ENCODE results near the gene SORD.
"Not testable (repeated sequence)": the region's sequence is repeated elsewhere in the genome, so short reads cannot be mapped to it uniquely, and the experiment has no call there.

SORD gene

DNA sequence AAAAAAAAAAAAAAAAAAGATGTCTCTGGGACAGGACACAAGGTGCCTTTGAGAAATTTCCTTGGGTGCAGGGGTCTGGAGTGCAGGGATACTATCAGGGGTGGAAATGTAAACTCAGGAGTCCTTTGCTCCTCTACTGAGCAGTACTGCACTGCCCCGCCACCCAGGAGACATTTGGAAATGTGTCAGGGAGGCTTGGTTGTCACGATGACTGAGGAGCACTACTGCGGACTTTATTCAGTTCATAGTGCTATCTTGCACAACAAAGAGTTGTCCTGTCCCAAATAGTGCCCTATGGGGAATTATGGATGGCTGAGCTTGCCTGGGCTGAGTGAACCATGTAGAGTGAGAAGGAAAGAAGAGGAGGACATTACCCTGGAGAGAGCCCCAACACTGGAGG is 2.6 kb downstream of the SORD start:
- not testable (repeated sequence) for H3K4me3 ChIP-seq (ENCODE audit: extremely low read depth, insufficient read depth, low read length, poor library complexity, severe bottlenecking); H3K27ac ChIP-seq (ENCODE audit: low read depth, low read length, severe bottlenecking); H3K9me3 ChIP-seq (ENCODE audit: control insufficient read depth, low read length)
- H3K36me3 ChIP-seq (ENCODE audit: control insufficient read depth, insufficient read depth, low read length), result peaks cover 29% of the 10 kb centered on the region
- H3K4me1 ChIP-seq (ENCODE audit: control insufficient read depth, insufficient read depth, low read length, poor library complexity, severe bottlenecking), result peaks cover 21% of the 10 kb centered on the region
- WGBS, 2 experiments (ENCODE audit: insufficient coverage in 2 of 2), result 89 to 100% methylated on average over 2 of the region's 3 CpGs

DNA sequence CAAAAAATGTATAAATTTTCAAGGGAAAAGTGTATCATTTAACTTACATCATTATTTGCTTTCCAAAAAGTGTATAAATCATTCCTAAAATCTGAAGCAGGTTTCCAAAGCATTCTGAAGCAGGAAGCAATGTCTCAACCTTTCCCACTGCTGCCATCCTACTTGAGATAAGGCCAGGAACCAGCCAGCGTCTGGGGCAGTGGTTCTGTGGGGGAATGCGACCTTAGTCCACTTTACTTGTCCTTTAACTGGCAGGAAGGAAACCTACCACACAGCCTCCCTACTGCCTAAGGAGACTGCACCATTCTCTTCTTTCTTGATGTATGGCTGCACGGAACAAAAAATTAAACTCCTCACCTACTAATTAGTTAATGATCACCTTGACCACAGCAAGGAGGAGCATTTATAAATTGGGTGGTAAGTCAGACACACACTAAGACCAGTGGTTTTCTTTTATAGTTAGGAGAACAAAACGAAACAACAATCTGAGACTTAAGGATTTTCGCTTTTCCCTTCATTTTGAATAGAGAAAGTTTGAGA is 3.7 kb downstream of the SORD start:
- H3K4me3 ChIP-seq (ENCODE audit: extremely low read depth, insufficient read depth, low read length, poor library complexity, severe bottlenecking), result no peak overlapping the region
- H3K27ac ChIP-seq (ENCODE audit: low read depth, low read length, severe bottlenecking), result peak overlapping the region; percentile 68
- WGBS, 2 experiments (ENCODE audit: insufficient coverage in 2 of 2), result 94 to 97% methylated on average over 2 to 3 of the region's 5 CpGs
- H3K9me3 ChIP-seq (ENCODE audit: control insufficient read depth, low read length), result peaks cover 8% of the 10 kb centered on the region
- H3K4me1 ChIP-seq (ENCODE audit: control insufficient read depth, insufficient read depth, low read length, poor library complexity, severe bottlenecking), result peaks cover 21% of the 10 kb centered on the region
- peaks cover 38% of the 10 kb centered on the region for H3K36me3 ChIP-seq (ENCODE audit: control insufficient read depth, insufficient read depth, low read length)

DNA sequence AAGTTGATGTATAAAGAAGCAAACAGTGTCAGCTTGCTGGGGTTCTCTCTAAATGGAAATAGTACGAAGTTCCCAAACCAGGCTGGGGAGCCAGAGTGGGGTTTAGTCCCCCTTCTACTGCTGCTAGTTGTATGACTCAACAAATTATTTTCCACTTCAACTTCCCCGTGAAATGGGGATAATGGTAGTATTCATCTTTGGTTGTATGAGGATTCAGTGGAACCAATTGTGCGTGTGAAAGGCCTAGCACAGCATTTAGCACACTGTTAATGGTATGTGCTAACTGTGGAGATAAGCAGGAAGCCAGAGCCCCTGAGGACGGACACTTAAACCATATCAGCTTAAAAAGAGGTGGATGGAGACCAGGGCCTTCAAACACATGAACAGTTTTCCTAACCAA is 4.2 kb downstream of the SORD start:
- Histone ChIP-seq H3K36me3 (ENCODE audit: control insufficient read depth, insufficient read depth, low read length) (peaks cover 38% of the 10 kb centered on the region), H3K9me3 (ENCODE audit: control insufficient read depth, low read length) (peaks cover 8% of the 10 kb centered on the region), H3K4me1 (ENCODE audit: control insufficient read depth, insufficient read depth, low read length, poor library complexity, severe bottlenecking) (peaks cover 21% of the 10 kb centered on the region), H3K27ac (ENCODE audit: low read depth, low read length, severe bottlenecking) (peak overlapping the region; percentile 68), H3K4me3 (ENCODE audit: extremely low read depth, insufficient read depth, low read length, poor library complexity, severe bottlenecking) (no peak overlapping the region)
- WGBS, 2 experiments (ENCODE audit: insufficient coverage in 2 of 2), result 89% methylated on average over 3 of the region's 4 CpGs; no CpG with 5 or more reads in 1 of the 2 experiments

DNA sequence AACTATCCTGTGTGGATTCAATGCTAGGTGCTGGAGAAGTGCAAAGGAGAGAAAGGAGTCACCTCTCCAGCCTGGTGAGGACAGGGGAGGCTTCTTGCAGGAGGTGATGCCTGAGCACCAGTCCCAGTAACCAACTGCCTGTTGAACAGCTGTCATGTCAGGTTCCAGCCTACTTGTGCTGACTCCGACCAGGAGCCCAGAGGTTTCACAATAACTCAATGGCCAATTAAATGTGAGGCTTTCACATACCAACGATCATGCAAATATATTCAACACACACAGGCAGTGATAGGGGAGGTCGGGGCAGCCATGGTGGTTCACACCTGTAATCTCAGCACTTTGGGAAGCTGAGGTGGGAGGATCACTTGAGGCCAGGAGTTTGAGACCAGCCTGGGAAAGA is 7.7 kb downstream of the SORD start:
- WGBS, 2 experiments (ENCODE audit: insufficient coverage in 2 of 2), result 100% methylated on average over 1 of the region's 3 CpGs
- H3K9me3 ChIP-seq (ENCODE audit: control insufficient read depth, low read length), result peaks cover 8% of the 10 kb centered on the region
- peaks cover 38% of the 10 kb centered on the region for H3K36me3 ChIP-seq (ENCODE audit: control insufficient read depth, insufficient read depth, low read length)
- no peak overlapping the region for H3K27ac ChIP-seq (ENCODE audit: low read depth, low read length, severe bottlenecking)
- no peak overlapping the region for H3K4me3 ChIP-seq (ENCODE audit: extremely low read depth, insufficient read depth, low read length, poor library complexity, severe bottlenecking)
- H3K4me1 ChIP-seq (ENCODE audit: control insufficient read depth, insufficient read depth, low read length, poor library complexity, severe bottlenecking), result peaks cover 15% of the 10 kb centered on the region

DNA sequence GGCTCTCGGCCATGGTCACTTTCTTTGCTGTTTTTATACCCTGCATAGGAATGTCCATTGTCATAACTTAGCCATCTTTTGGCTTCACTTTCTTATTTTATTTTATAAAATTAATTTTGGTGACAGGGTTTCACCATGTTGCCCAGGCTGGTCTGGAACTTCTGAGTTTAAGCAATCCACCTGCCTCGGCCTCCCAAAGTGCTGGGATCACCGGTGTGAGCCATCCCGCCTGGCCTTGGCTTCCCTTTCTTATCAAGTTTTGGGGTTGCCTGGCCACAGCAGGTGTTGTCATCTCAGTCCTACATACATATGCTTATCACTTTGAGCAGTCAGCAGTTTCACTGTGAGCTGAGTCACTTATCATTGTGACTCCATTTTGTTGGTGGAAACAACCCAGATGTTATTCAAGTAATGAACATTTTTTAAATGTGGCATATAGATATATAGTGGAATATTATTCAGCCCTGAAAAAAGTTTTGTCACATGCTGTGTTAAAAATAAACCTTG is 8.6 kb downstream of the SORD start:
- H3K4me1 ChIP-seq (ENCODE audit: control insufficient read depth, insufficient read depth, low read length, poor library complexity, severe bottlenecking); H3K9me3 ChIP-seq (ENCODE audit: control insufficient read depth, low read length); H3K4me3 ChIP-seq (ENCODE audit: extremely low read depth, insufficient read depth, low read length, poor library complexity, severe bottlenecking); H3K27ac ChIP-seq (ENCODE audit: low read depth, low read length, severe bottlenecking): not testable (repeated sequence)
- 86 to 88% methylated on average over 1 of the region's 4 CpGs for WGBS, 2 experiments (ENCODE audit: insufficient coverage in 2 of 2)
- peaks cover 38% of the 10 kb centered on the region for H3K36me3 ChIP-seq (ENCODE audit: control insufficient read depth, insufficient read depth, low read length)

DNA sequence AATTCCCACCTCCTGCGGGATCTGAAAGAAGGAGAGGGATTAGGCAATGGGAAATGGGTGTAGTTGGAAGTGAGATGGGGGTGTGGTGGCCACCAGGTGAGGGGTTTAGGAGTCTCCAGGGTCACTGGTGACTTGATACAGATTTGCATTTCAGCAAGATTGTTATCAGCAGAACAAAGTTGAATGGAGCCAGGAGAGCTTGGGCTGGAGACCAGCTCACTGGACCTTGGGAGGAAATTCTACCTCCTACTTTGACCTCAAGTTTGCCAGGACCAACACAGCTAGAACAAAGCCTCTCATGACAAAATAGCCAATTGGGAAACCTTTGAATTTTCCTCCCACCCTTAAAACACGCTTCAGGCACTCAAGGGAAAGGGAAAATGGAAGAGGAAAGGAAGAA is 9.5 kb downstream of the SORD start:
- H3K4me3 ChIP-seq (ENCODE audit: extremely low read depth, insufficient read depth, low read length, poor library complexity, severe bottlenecking); H3K27ac ChIP-seq (ENCODE audit: low read depth, low read length, severe bottlenecking); H3K9me3 ChIP-seq (ENCODE audit: control insufficient read depth, low read length); H3K4me1 ChIP-seq (ENCODE audit: control insufficient read depth, insufficient read depth, low read length, poor library complexity, severe bottlenecking): not testable (repeated sequence)
- peaks cover 38% of the 10 kb centered on the region for H3K36me3 ChIP-seq (ENCODE audit: control insufficient read depth, insufficient read depth, low read length)
- no CpG with 5 or more reads among the region's 2 CpGs for WGBS, 2 experiments (ENCODE audit: insufficient coverage in 2 of 2)

DNA sequence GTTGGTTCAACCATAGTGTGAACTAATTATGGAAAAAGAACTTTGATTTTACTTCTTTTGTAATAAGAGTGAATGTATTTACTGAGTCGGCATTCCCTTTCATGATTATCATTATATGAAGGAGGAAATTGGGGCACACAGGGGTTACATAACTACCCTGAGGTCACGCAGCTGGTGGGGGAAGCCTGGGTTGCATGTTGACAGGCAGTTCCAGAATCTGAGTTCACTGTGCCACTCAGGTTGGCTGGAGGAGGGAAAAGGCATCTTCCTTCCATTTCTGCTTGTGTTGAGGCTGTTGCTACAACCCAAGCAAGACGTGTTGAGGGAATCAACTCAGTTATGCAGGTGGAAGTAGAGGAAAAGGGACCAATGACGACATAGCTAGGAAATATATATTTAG is 11.1 kb downstream of the SORD start:
- not testable (repeated sequence) for H3K27ac ChIP-seq (ENCODE audit: low read depth, low read length, severe bottlenecking); H3K4me1 ChIP-seq (ENCODE audit: control insufficient read depth, insufficient read depth, low read length, poor library complexity, severe bottlenecking); H3K4me3 ChIP-seq (ENCODE audit: extremely low read depth, insufficient read depth, low read length, poor library complexity, severe bottlenecking); H3K9me3 ChIP-seq (ENCODE audit: control insufficient read depth, low read length)
- peaks cover 25% of the 10 kb centered on the region for H3K36me3 ChIP-seq (ENCODE audit: control insufficient read depth, insufficient read depth, low read length)
- WGBS, 2 experiments (ENCODE audit: insufficient coverage in 2 of 2), result 100% methylated on average over 1 of the region's 4 CpGs

DNA sequence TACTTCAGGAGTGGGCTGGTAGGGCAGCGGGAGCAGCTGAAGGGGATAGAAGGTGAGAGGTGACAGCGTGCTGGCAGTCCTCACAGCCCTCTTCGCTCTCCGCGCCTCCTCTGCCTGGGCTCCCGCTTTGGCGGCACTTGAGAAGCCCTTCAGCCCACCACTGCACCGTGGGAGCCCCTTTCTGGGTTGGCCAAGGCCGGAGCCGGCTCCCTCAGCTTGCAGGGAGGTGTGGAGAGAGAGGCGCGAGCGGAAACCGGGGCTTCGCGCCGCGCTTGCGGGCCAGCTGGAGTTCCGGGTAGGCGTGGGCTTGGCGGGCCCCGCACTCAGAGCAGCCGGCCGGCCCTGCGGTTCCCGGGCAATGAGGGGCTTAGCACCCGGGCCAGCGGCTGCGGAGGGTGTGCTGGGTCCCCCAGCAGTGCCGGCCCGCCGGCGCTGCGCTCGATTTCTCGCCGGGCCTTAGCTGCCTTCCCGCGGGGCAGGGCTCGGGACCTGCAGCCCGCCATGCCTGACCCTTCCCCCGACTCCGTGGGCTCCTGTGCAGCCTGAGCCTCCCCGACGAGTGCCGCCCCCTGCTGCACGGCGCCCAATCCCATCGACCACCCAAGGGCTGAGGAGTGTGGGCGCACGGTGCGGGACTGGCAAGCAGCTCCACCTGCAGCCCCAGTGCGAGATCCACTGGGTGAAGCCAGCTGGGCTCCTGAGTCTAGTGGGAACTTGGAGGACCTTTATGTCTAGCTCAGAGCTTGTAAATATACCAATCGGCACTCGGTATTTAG is 11.8 kb downstream of the SORD start:
- not testable (repeated sequence) for H3K27ac ChIP-seq (ENCODE audit: low read depth, low read length, severe bottlenecking); H3K9me3 ChIP-seq (ENCODE audit: control insufficient read depth, low read length); H3K4me1 ChIP-seq (ENCODE audit: control insufficient read depth, insufficient read depth, low read length, poor library complexity, severe bottlenecking); H3K4me3 ChIP-seq (ENCODE audit: extremely low read depth, insufficient read depth, low read length, poor library complexity, severe bottlenecking)
- 94 to 98% methylated on average over 35 to 37 of the region's 56 CpGs for WGBS, 2 experiments (ENCODE audit: insufficient coverage in 2 of 2)
- H3K36me3 ChIP-seq (ENCODE audit: control insufficient read depth, insufficient read depth, low read length), result peaks cover 18% of the 10 kb centered on the region

DNA sequence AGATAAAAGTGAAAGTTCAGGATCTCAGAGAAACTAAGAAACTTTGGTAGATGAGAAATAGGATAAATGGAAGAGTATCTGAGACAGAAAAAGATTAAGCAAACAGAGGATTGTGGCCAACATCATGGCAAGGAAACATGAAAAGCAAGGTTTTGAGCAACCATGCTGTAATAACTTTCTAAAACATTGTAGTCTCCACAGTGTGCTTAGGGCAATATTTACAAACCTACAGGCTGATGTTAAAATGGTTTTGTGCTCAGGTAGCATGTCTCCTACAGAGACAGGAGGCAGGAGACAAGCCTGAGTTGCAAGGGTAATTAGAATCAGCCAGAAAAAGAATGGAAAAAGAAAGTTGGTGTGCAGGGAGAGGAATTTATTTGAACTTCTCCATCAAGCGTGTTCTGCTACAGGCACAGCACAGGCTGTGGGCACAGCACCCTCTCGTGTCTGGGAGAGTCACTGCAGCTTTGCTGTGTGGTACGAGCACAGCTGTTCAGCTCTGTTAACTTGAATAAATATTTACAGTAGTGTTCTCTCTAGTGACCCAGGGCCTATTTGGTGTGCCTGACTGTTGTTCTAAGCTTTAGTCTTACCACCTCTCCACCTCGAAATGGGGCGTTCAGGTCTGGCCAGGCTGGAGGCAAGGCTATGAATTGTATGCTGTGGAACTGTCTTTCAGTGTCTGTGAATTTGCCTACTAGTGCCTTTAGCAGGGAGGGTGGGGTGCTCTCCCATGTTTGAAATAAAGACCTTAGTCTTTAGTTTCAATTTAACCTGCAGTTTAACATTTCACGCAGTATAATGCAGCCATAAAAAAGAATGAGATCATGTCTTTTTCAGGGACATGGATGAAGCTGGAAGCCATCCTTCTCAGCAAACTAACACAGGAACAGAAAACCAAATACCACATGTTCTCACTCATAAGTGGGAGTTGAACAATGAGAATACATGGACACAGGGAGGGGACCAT is 14.1 kb downstream of the SORD start:
- not testable (repeated sequence) for H3K4me1 ChIP-seq (ENCODE audit: control insufficient read depth, insufficient read depth, low read length, poor library complexity, severe bottlenecking); H3K9me3 ChIP-seq (ENCODE audit: control insufficient read depth, low read length); H3K4me3 ChIP-seq (ENCODE audit: extremely low read depth, insufficient read depth, low read length, poor library complexity, severe bottlenecking); H3K27ac ChIP-seq (ENCODE audit: low read depth, low read length, severe bottlenecking); H3K36me3 ChIP-seq (ENCODE audit: control insufficient read depth, insufficient read depth, low read length)
- WGBS, 2 experiments (ENCODE audit: insufficient coverage in 2 of 2), result 33 to 38% methylated on average over 2 of the region's 6 CpGs

DNA sequence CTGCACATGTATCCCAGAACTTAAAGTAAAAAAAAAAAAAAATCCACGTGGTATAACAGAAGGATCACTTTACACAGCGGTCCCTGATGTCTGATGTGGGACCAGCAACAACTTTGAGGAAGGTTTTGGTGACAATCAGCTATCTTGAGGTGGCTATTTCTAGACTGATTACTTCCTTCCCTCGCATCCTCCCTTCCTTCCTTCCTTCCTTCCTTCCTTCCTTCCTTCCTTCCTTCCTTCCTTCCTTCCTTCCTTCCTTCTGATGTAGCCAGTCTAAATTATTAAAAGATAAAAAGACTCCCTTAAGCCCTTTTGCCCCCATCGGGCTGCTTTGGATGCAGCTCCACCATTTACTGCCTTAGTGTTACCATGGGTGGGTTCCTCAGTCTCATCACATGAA is 14.9 kb downstream of the SORD start:
- 90 to 100% methylated on average over 2 of the region's 4 CpGs for WGBS, 2 experiments (ENCODE audit: insufficient coverage in 2 of 2)
- no peaks in the 10 kb centered on the region for H3K4me1 ChIP-seq (ENCODE audit: control insufficient read depth, insufficient read depth, low read length, poor library complexity, severe bottlenecking)
- no peak overlapping the region for H3K4me3 ChIP-seq (ENCODE audit: extremely low read depth, insufficient read depth, low read length, poor library complexity, severe bottlenecking)
- no peaks in the 10 kb centered on the region for H3K36me3 ChIP-seq (ENCODE audit: control insufficient read depth, insufficient read depth, low read length)
- H3K9me3 ChIP-seq (ENCODE audit: control insufficient read depth, low read length), result no peaks in the 10 kb centered on the region
- H3K27ac ChIP-seq (ENCODE audit: low read depth, low read length, severe bottlenecking), result no peak overlapping the region
